ENCODE data around the gene SBK2.

SBK2 gene

DNA sequence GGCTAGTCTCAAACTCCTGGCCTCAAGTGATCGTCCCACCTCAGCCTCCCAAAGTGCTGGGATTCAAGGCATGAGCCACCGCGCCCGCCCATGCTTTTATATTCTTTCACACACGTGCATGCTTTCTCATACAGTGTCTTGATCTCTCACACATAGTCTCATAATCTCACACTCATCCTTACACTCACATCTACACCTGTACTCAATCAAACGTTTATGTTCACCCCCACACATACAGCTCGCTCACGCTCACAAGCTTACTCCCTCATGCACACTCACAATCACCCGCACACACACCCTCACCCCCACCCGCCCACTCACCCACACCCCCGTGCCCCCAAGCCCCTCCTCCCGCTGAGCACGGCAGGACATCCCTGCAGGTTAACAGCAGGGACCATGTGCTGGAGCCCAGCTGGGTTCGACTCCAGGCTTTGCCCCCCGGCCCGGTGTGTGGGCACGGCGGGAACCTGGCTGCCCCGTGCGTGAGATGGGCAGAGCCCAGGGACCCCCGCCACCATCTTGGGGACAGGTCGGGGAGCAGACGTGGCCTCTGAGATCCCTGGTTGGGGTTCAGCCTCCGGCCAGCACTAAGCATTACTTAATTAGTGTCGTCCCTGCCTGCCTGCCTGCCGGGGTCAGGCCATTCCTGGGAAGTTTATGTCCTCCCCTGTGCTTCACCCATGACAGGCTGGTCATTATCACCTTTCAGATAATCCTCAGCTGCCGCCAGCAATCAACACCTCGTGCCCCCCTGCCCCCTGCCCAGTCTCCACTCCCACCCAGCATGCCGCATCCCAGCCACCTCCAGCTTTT, 11.4 kb downstream of the SBK2 start:
- Histone ChIP-seq H3K4me2 (ENCODE audit: low read depth, low read length) (no peak overlapping the region), H3K79me2 (ENCODE audit: low read length) (no peaks in the 10 kb centered on the region), H3K36me3 (replicated peaks; ENCODE audit: insufficient read depth, low read length) (no peaks in the 10 kb centered on the region), H3K4me3 (ENCODE audit: low read length) (no peak overlapping the region), H3K27ac (ENCODE audit: low read length) (no peak overlapping the region), H3F3A (ENCODE audit: insufficient read depth, low read length) (no peaks in the 10 kb centered on the region), H3K9me2 (replicated peaks; ENCODE audit: insufficient read depth, low read length) (no peaks in the 10 kb centered on the region), H3K4me1 (ENCODE audit: low read length) (no peaks in the 10 kb centered on the region), H4K20me1 (ENCODE audit: insufficient read depth, low read length) (no peaks in the 10 kb centered on the region), H3K27me3 (replicated peaks; ENCODE audit: insufficient read depth, low read length) (peaks cover 65% of the 10 kb centered on the region), H2AFZ (ENCODE audit: low read length) (no peak overlapping the region), H3K9me3 (replicated peaks; ENCODE audit: insufficient read depth, low read length) (no peaks in the 10 kb centered on the region), H3K9ac (ENCODE audit: low read length) (no peak overlapping the region)
- TF ChIP-seq EZH2 (optimal IDR thresholded peaks at IDR 0.05; ENCODE audit: low read depth, low read length) (no peak), CTCF (IDR thresholded peaks at IDR 0.05; ENCODE audit: low read length) (no peak), EZH2phosphoT487 (IDR thresholded peaks at IDR 0.05; ENCODE audit: low read length) (no peak)
- DNase-seq = no peak

DNA sequence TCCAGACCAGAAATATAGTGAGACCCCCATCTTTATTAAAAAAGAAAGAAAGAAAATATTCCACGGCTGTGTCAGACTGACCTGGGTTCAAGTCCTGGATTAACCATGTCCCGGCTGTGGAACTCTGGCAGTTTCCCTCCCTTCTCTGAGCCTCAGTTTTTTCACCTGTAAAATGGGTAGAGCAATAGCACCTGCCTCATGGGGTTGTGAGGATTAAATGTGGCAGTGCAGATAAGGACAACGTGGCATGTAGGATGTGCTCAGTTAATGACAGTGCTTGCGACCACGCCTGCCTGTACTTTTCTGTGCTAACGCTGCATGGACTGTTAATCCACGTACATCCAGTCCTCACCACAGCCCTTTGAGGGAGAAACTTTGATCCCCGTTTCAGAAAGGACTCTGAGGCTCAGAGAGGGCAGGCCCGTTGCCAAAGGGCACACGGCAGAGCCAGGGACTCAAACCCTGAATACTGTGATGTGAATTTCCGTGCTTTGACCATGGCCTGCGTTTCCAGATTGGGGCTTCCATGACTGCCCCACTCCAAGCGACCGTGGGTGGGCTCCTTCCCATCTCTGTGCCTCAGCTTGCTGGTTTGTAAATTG, 16.1 kb downstream of the SBK2 start:
- no peak overlapping the region for H3K4me3 ChIP-seq (ENCODE audit: low read length)
- H3K27ac ChIP-seq (ENCODE audit: low read length) = no peak overlapping the region

GRCh38 chr19:55519451-55520311, 17.3 kb downstream of the SBK2 start:
- no peak overlapping the region for H3K4me3 ChIP-seq (ENCODE audit: low read length)
- TF ChIP-seq EZH2 (optimal IDR thresholded peaks at IDR 0.05; ENCODE audit: low read depth, low read length) (no peak), EZH2phosphoT487 (IDR thresholded peaks at IDR 0.05; ENCODE audit: low read length) (no peak)
- no peaks in the 10 kb centered on the region for H3K4me1 ChIP-seq (ENCODE audit: low read length)
- H3K4me2 ChIP-seq (ENCODE audit: low read depth, low read length) = no peak overlapping the region
- no peaks in the 10 kb centered on the region for H4K20me1 ChIP-seq (ENCODE audit: insufficient read depth, low read length)
- H3K9me2 ChIP-seq (replicated peaks; ENCODE audit: insufficient read depth, low read length) = no peaks in the 10 kb centered on the region
- H3K79me2 ChIP-seq (ENCODE audit: low read length) = no peaks in the 10 kb centered on the region
- no peak for DNase-seq
- H3K36me3 ChIP-seq (replicated peaks; ENCODE audit: insufficient read depth, low read length) = no peaks in the 10 kb centered on the region
- no peaks in the 10 kb centered on the region for H3F3A ChIP-seq (ENCODE audit: insufficient read depth, low read length)
- no peaks in the 10 kb centered on the region for H3K9me3 ChIP-seq (replicated peaks; ENCODE audit: insufficient read depth, low read length)
- H3K27me3 ChIP-seq (replicated peaks; ENCODE audit: insufficient read depth, low read length) = peaks cover 69% of the 10 kb centered on the region
- H3K27ac ChIP-seq (ENCODE audit: low read length) = no peak overlapping the region
- H2AFZ ChIP-seq (ENCODE audit: low read length) = no peak overlapping the region
- H3K9ac ChIP-seq (ENCODE audit: low read length) = no peak overlapping the region

More for the DNA sequence above, 16.1 kb downstream of the SBK2 start:
- no peaks in the 10 kb centered on the region for H3K79me2 ChIP-seq (ENCODE audit: low read length)
- no peaks in the 10 kb centered on the region for H3K9me2 ChIP-seq (replicated peaks; ENCODE audit: insufficient read depth, low read length)
- H3F3A ChIP-seq (ENCODE audit: insufficient read depth, low read length) = no peaks in the 10 kb centered on the region
- H3K9me3 ChIP-seq (replicated peaks; ENCODE audit: insufficient read depth, low read length) = no peaks in the 10 kb centered on the region
- H3K9ac ChIP-seq (ENCODE audit: low read length) = no peak overlapping the region
- no peaks in the 10 kb centered on the region for H3K36me3 ChIP-seq (replicated peaks; ENCODE audit: insufficient read depth, low read length)
- H2AFZ ChIP-seq (ENCODE audit: low read length) = no peak overlapping the region
- peaks cover 69% of the 10 kb centered on the region for H3K27me3 ChIP-seq (replicated peaks; ENCODE audit: insufficient read depth, low read length)
- no peak for TF ChIP-seq EZH2 (optimal IDR thresholded peaks at IDR 0.05; ENCODE audit: low read depth, low read length)
- no peak for TF ChIP-seq EZH2phosphoT487 (IDR thresholded peaks at IDR 0.05; ENCODE audit: low read length)
- no peak for TF ChIP-seq CTCF (IDR thresholded peaks at IDR 0.05; ENCODE audit: low read length)
- no peak for DNase-seq
- H3K4me1 ChIP-seq (ENCODE audit: low read length) = no peaks in the 10 kb centered on the region
- H3K4me2 ChIP-seq (ENCODE audit: low read depth, low read length) = no peak overlapping the region
- no peaks in the 10 kb centered on the region for H4K20me1 ChIP-seq (ENCODE audit: insufficient read depth, low read length)

Data from MM.1S (cell line).